K562 (cell line): ENCODE results near the gene ALKBH2. TPM values are rescaled to one million over a fixed set of nuclear protein-coding genes. Genes with fewer than 3 reads are reported as not detected.

ENCODE experiments used
- ARID2 ChIP-seq: fragments of 450-650 bp; IDR thresholded peaks from 2 replicates; pipeline ENCODE4 v1.6.1; 2017; ENCODE audit warnings: antibody characterized with exemption, mild to moderate bottlenecking
- CBX1 ChIP-seq: sonication (generic); IDR thresholded peaks from 2 replicates; pipeline ENCODE4 v1.6.1; 2016; ENCODE audit warnings: antibody characterized with exemption, low read depth, mild to moderate bottlenecking
- ERF ChIP-seq: fragments of 450-650 bp; formaldehyde crosslinking; IDR thresholded peaks from 2 replicates; pipeline ENCODE4 v1.4.0; 2020; ENCODE audit warnings: mild to moderate bottlenecking, mixed read lengths
- GABPB2 ChIP-seq: fragments of 250-450 bp; sonication (Bioruptor Pico); conservative IDR thresholded peaks from 2 replicates; pipeline ENCODE4 v1.5.1; 2021; ENCODE audit warnings: mild to moderate bottlenecking
- GATAD2B ChIP-seq: fragments of 450-650 bp; IDR thresholded peaks from 2 replicates; pipeline ENCODE4 v1.6.1; 2017; ENCODE audit warnings: mild to moderate bottlenecking, borderline replicate concordance
- KDM5B ChIP-seq: fragments of 200-600 bp; sonication (generic); IDR thresholded peaks from 2 replicates; pipeline ENCODE4 v1.6.1; 2012; ENCODE audit warnings: low read depth, mild to moderate bottlenecking, moderate library complexity, low read length, control low read depth, inconsistent platforms; ENCODE audit not compliant: insufficient replicate concordance
- MECOM ChIP-seq: fragments of 250-450 bp; sonication (Bioruptor Pico); IDR thresholded peaks from 2 replicates; pipeline ENCODE4 v1.8.0; 2022; ENCODE audit warnings: inconsistent platforms
- NR2C1 ChIP-seq, 2 experiments: fragments of 450-650 bp; IDR thresholded peaks; 2 replicates each; pipeline ENCODE4 v1.6.1; 2017; ENCODE audit warnings: mild to moderate bottlenecking in 2 of 2, antibody characterized with exemption in 1 of 2, inconsistent platforms in 1 of 2, missing compliant biosample characterization in 1 of 2, missing genetic modification characterization in 1 of 2
- RBM14 ChIP-seq: fragments of 200-400 bp; formaldehyde crosslinking; IDR thresholded peaks from 2 replicates; pipeline ENCODE4 v1.6.1; 2018; ENCODE audit warnings: low read depth, mild to moderate bottlenecking, low read length, moderate library complexity, borderline replicate concordance; ENCODE audit not compliant: insufficient read depth
- SOX6 ChIP-seq: fragments of 450-650 bp; IDR thresholded peaks from 2 replicates; pipeline ENCODE4 v1.6.1; 2014; ENCODE audit warnings: mild to moderate bottlenecking
- SPI1 ChIP-seq: IDR thresholded peaks from 2 replicates; pipeline ENCODE4 v1.6.1; 2011; ENCODE audit warnings: low read depth, low read length, control low read depth, borderline replicate concordance
- ZC3H11A ChIP-seq: IDR thresholded peaks from 2 replicates; pipeline ENCODE4 v1.6.1; 2012; ENCODE audit warnings: low read depth, low read length, improper control_type of control experiment
- ZNF253 ChIP-seq: fragments of 250-450 bp; sonication (Bioruptor Pico); conservative IDR thresholded peaks from 2 replicates; pipeline ENCODE4 v1.6.1; 2021; ENCODE audit warnings: mild to moderate bottlenecking
- ZNF561 ChIP-seq: fragments of 450-650 bp; formaldehyde crosslinking; conservative IDR thresholded peaks from 2 replicates; pipeline ENCODE4 v1.4.0; 2020; ENCODE audit warnings: mild to moderate bottlenecking, moderate library complexity
- ZNF76 ChIP-seq: fragments of 250-450 bp; sonication (Bioruptor Pico); IDR thresholded peaks from 2 replicates; pipeline ENCODE4 v1.4.0; 2020; ENCODE audit warnings: mild to moderate bottlenecking, moderate library complexity, borderline replicate concordance
- ZZZ3 ChIP-seq: fragments of 450-650 bp; IDR thresholded peaks from 2 replicates; pipeline ENCODE4 v1.6.1; 2016; ENCODE audit warnings: antibody characterized with exemption, mild to moderate bottlenecking, moderate library complexity
- polyA plus RNA-seq, 8 experiments: library from polyadenylated mRNA; depleted of rRNA in 4 of 8; stranded (reverse) in 5 of 8; unstranded in 3 of 8; fragments of >200 nt; fragmentation: Nextera tagmentation in 2 of 8; fragmentation: Illumina TruSeq in 1 of 8; extraction: Ambion mirVana in 2 of 8; extraction: Trizol in 1 of 8; gene quantifications; 2 replicates each; pipeline versions ENCODE4 v1.2.1 to v1.2.3, GENCODE V29; 2011 to 2014; ENCODE audit warnings: inconsistent platforms in 1 of 8, missing spikeins in 1 of 8
- total RNA-seq, 7 experiments: library from RNA; depleted of rRNA in 6 of 7; stranded (reverse); fragments of >200 nt in 6 of 7; fragmentation: Illumina TruSeq in 2 of 7; extraction: Trizol in 2 of 7; gene quantifications; 2 replicates each; pipeline versions ENCODE4 v1.2.1 to v1.2.3, GENCODE V29; 2011 to 2021; ENCODE audit warnings: low replicate concordance in 1 of 7
- TF ChIP-seq, protein P1 (sequence below): fragments of 250-450 bp; sonication (Bioruptor Pico); IDR thresholded peaks from 2 replicates; pipeline ENCODE4 v1.8.0; 2021; ENCODE audit warnings: moderate library complexity, mild to moderate bottlenecking, inconsistent platforms
- TF ChIP-seq, protein P2 (sequence below): fragments of 450-650 bp; formaldehyde crosslinking; IDR thresholded peaks from 2 replicates; pipeline ENCODE4 v1.4.0; 2020; ENCODE audit warnings: mild to moderate bottlenecking, moderate library complexity
- TF ChIP-seq, protein P3 (sequence below): fragments of 450-650 bp; IDR thresholded peaks from 2 replicates; pipeline ENCODE4 v1.6.1; 2014; ENCODE audit warnings: low read depth, mild to moderate bottlenecking, moderate library complexity, borderline replicate concordance
- TF ChIP-seq, protein P4 (sequence below), 2 experiments: IDR thresholded peaks; 2 replicates each; pipeline ENCODE4 v1.6.1; 2011; ENCODE audit warnings: borderline replicate concordance in 1 of 2, control low read depth in 1 of 2, low read depth in 1 of 2, low read length in 1 of 2, mild to moderate bottlenecking in 1 of 2, mixed read lengths in 1 of 2, moderate library complexity in 1 of 2; ENCODE audit not compliant: insufficient read depth in 1 of 2, insufficient read length in 1 of 2, poor library complexity in 1 of 2, severe bottlenecking in 1 of 2; ENCODE audit errors: extremely low read depth in 1 of 2
- TF ChIP-seq, protein P5 (sequence below): sonication (generic); formaldehyde crosslinking; IDR thresholded peaks from 2 replicates; pipeline ENCODE4 v1.8.0; 2022; ENCODE audit warnings: mild to moderate bottlenecking, missing genetic modification reagents

The ALKBH2 gene
- total and polyA plus RNA-seq, 9 of the 15 experiments (the other 6 are each of a cell fraction or from before 2014, with no cell fraction given) = 5.9 to 56.1 (median 41.9) TPM

DNA sequence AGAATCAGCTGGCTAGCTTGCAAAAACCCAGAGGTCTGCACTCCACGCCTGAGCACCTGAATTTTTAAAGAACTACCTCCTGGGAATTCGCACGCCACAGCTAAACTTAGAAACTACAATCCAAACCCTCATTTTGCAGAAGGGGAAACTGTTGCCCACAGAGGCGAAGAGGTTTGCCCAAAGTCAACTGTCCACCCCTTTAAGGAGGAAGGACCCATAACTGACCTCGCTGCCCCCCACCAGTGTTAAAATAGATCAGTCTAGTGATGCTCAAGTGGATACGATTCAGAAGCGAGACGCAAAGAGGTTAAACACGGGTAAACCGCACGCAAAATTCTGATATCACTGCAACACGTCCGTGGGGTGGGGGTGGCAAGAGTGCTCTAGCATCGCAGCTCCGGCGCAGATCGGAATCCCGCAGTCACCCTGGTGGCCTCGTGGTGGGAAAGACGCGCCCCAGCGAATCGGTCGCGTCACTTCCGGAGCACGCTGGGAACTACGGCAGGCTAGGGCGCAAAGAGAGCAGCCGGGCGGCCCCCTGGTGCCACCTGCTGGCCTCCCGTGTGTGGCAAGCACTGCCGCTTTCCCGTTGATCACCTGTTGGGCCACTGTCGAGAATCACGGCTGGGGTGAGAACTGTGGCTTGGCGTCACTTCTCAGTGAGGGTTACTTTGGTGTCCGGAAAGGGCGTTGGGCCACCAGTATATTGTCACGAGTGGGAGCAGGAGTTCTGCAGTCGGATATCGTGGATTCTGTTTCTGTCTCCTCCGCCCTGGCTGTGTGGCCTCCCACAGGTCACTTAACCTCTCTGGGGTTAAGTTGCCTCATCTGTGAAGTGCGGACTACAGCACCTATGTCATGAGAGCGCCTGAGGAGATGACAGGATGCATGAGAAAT, at the start of gene ALKBH2 (continued):
- TF ChIP-seq GABPB2 (CRISPR knock-in tag) (no peak), GATAD2B (no peak), ZC3H11A (no peak), ARID2 (0 out of 2 replicates have a peak, but pooled peaks have one; percentile 56), CBX1 (no peak; the same call in 1 of the 2 replicates), KDM5B (peak; percentile 81), ZNF561 (no peak), SPI1 (no peak), ERF (CRISPR knock-in tag) (no peak), ZNF253 (CRISPR knock-in tag) (no peak), SOX6 (peak; percentile 65), RBM14 (no peak), ZNF76 (CRISPR knock-in tag) (no peak), NR2C1 (IDR thresholded peaks at IDR 0.05) (peak; percentile 57; the same call in 1 of the 2 replicates), NR2C1 (tag; IDR thresholded peaks at IDR 0.05) (peak; percentile 78), ZZZ3 (no peak; the same call in 1 of the 2 replicates), MECOM (CRISPR knock-in tag) (no peak)
- TF ChIP-seq, protein P1, sequence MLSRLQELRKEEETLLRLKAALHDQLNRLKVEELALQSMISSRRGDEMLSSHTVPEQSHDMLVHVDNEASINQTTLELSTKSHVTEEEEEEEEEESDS (CRISPR knock-in tag) = no peak
- TF ChIP-seq, protein P2, sequence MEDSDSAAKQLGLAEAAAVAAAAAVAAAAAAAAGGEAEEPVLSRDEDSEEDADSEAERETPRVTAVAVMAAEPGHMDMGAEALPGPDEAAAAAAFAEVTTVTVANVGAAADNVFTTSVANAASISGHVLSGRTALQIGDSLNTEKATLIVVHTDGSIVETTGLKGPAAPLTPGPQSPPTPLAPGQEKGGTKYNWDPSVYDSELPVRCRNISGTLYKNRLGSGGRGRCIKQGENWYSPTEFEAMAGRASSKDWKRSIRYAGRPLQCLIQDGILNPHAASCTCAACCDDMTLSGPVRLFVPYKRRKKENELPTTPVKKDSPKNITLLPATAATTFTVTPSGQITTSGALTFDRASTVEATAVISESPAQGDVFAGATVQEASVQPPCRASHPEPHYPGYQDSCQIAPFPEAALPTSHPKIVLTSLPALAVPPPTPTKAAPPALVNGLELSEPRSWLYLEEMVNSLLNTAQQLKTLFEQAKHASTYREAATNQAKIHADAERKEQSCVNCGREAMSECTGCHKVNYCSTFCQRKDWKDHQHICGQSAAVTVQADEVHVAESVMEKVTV = peak; percentile 79
- TF ChIP-seq, protein P3, sequence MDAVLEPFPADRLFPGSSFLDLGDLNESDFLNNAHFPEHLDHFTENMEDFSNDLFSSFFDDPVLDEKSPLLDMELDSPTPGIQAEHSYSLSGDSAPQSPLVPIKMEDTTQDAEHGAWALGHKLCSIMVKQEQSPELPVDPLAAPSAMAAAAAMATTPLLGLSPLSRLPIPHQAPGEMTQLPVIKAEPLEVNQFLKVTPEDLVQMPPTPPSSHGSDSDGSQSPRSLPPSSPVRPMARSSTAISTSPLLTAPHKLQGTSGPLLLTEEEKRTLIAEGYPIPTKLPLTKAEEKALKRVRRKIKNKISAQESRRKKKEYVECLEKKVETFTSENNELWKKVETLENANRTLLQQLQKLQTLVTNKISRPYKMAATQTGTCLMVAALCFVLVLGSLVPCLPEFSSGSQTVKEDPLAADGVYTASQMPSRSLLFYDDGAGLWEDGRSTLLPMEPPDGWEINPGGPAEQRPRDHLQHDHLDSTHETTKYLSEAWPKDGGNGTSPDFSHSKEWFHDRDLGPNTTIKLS = peak; percentile 76
- TF ChIP-seq, protein P4, sequence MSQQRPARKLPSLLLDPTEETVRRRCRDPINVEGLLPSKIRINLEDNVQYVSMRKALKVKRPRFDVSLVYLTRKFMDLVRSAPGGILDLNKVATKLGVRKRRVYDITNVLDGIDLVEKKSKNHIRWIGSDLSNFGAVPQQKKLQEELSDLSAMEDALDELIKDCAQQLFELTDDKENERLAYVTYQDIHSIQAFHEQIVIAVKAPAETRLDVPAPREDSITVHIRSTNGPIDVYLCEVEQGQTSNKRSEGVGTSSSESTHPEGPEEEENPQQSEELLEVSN (IDR thresholded peaks at IDR 0.05; ENCODE audit: borderline replicate concordance in 1 of 2, extremely low read depth in 1 of 2, insufficient read depth in 1 of 2, insufficient read length in 1 of 2, low read depth in 1 of 2, low read length in 1 of 2, poor library complexity in 1 of 2, severe bottlenecking in 1 of 2) = peak; percentile 100
- TF ChIP-seq, protein P5, sequence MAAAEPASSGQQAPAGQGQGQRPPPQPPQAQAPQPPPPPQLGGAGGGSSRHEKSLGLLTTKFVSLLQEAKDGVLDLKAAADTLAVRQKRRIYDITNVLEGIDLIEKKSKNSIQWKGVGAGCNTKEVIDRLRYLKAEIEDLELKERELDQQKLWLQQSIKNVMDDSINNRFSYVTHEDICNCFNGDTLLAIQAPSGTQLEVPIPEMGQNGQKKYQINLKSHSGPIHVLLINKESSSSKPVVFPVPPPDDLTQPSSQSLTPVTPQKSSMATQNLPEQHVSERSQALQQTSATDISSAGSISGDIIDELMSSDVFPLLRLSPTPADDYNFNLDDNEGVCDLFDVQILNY = peak; percentile 67; the same call in 1 of the 2 replicates
